ENCODE measurements around the gene VPS11. TPM values are rescaled to one million over a fixed set of nuclear protein-coding genes. Genes with fewer than 3 reads are reported as not detected.

VPS11 gene
- total and polyA plus RNA-seq, 10 of the 15 experiments (the other 5 are each of a cell fraction or from before 2014, with no cell fraction given), result 15.8 to 26.4 (median 24.5) TPM

DNA sequence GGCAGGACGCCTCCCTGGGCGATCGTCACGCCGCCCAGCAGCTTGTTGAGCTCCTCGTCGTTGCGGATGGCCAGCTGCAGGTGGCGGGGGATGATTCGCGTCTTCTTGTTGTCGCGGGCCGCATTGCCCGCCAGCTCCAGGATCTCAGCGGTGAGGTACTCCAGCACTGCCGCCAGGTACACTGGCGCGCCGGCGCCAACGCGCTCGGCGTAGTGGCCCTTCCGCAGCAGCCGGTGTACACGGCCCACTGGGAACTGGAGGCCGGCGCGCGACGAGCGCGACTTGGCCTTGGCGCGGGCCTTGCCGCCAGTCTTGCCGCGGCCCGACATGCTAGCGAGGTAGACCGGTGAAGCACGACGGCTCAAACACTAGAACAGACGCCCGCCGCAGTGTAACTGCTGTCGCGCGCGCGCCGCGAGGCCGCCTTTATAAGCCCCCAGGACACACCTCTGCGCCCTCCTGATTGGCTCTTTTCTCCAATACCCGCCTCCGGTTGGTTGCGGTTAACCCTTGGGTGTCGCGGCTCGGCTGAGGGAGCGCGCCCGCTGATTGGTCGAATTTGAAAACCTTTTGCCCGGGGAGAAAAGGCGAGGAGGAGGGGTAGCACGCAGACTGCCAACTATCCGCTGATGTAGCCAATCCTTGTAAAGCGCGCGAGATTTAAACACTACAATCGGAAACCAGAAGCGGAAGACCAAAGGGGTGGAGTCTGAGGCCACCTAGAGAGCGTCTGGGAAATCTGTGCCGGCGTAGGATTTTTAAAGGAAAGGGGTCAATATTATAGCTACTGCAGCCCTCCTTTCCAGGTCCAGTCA, 27.7 kb downstream of the VPS11 start (continued):
- TF ChIP-seq SREBF2 (IDR thresholded peaks at IDR 0.05; ENCODE audit: low read length), result no peak
- TF ChIP-seq IRF4 (IDR thresholded peaks at IDR 0.05; ENCODE audit: low read depth, low read length), result no peak
- no peak for TF ChIP-seq CHD4 (IDR thresholded peaks at IDR 0.05)
- no peak for TF ChIP-seq WRNIP1 (IDR thresholded peaks at IDR 0.05; ENCODE audit: borderline replicate concordance, low read depth, low read length)
- peak; percentile 82 for TF ChIP-seq TCF12 (IDR thresholded peaks at IDR 0.05; ENCODE audit: low read depth, low read length)
- TF ChIP-seq, protein P1, sequence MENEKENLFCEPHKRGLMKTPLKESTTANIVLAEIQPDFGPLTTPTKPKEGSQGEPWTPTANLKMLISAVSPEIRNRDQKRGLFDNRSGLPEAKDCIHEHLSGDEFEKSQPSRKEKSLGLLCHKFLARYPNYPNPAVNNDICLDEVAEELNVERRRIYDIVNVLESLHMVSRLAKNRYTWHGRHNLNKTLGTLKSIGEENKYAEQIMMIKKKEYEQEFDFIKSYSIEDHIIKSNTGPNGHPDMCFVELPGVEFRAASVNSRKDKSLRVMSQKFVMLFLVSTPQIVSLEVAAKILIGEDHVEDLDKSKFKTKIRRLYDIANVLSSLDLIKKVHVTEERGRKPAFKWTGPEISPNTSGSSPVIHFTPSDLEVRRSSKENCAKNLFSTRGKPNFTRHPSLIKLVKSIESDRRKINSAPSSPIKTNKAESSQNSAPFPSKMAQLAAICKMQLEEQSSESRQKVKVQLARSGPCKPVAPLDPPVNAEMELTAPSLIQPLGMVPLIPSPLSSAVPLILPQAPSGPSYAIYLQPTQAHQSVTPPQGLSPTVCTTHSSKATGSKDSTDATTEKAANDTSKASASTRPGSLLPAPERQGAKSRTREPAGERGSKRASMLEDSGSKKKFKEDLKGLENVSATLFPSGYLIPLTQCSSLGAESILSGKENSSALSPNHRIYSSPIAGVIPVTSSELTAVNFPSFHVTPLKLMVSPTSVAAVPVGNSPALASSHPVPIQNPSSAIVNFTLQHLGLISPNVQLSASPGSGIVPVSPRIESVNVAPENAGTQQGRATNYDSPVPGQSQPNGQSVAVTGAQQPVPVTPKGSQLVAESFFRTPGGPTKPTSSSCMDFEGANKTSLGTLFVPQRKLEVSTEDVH (IDR thresholded peaks at IDR 0.05; ENCODE audit: low read depth, partially characterized antibody), result peak; percentile 62
- TF ChIP-seq, protein P2, sequence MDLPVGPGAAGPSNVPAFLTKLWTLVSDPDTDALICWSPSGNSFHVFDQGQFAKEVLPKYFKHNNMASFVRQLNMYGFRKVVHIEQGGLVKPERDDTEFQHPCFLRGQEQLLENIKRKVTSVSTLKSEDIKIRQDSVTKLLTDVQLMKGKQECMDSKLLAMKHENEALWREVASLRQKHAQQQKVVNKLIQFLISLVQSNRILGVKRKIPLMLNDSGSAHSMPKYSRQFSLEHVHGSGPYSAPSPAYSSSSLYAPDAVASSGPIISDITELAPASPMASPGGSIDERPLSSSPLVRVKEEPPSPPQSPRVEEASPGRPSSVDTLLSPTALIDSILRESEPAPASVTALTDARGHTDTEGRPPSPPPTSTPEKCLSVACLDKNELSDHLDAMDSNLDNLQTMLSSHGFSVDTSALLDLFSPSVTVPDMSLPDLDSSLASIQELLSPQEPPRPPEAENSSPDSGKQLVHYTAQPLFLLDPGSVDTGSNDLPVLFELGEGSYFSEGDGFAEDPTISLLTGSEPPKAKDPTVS (IDR thresholded peaks at IDR 0.05; ENCODE audit: low read depth, low read length), result no peak
- no peak for TF ChIP-seq MEF2B (IDR thresholded peaks at IDR 0.05; ENCODE audit: partially characterized antibody, poor library complexity, severe bottlenecking)
- peak; percentile 100 for TF ChIP-seq POLR2AphosphoS5 (IDR thresholded peaks at IDR 0.05; ENCODE audit: low read length)
- no peak for TF ChIP-seq ZNF384 (IDR thresholded peaks at IDR 0.05; ENCODE audit: borderline replicate concordance, low read depth, low read length)
- TF ChIP-seq, protein P3, sequence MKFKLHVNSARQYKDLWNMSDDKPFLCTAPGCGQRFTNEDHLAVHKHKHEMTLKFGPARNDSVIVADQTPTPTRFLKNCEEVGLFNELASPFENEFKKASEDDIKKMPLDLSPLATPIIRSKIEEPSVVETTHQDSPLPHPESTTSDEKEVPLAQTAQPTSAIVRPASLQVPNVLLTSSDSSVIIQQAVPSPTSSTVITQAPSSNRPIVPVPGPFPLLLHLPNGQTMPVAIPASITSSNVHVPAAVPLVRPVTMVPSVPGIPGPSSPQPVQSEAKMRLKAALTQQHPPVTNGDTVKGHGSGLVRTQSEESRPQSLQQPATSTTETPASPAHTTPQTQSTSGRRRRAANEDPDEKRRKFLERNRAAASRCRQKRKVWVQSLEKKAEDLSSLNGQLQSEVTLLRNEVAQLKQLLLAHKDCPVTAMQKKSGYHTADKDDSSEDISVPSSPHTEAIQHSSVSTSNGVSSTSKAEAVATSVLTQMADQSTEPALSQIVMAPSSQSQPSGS (IDR thresholded peaks at IDR 0.05; ENCODE audit: low read length), result no peak
- peak; percentile 100 for TF ChIP-seq POLR2A (IDR thresholded peaks at IDR 0.05; ENCODE audit: low read depth, low read length)
- TF ChIP-seq, protein P4, sequence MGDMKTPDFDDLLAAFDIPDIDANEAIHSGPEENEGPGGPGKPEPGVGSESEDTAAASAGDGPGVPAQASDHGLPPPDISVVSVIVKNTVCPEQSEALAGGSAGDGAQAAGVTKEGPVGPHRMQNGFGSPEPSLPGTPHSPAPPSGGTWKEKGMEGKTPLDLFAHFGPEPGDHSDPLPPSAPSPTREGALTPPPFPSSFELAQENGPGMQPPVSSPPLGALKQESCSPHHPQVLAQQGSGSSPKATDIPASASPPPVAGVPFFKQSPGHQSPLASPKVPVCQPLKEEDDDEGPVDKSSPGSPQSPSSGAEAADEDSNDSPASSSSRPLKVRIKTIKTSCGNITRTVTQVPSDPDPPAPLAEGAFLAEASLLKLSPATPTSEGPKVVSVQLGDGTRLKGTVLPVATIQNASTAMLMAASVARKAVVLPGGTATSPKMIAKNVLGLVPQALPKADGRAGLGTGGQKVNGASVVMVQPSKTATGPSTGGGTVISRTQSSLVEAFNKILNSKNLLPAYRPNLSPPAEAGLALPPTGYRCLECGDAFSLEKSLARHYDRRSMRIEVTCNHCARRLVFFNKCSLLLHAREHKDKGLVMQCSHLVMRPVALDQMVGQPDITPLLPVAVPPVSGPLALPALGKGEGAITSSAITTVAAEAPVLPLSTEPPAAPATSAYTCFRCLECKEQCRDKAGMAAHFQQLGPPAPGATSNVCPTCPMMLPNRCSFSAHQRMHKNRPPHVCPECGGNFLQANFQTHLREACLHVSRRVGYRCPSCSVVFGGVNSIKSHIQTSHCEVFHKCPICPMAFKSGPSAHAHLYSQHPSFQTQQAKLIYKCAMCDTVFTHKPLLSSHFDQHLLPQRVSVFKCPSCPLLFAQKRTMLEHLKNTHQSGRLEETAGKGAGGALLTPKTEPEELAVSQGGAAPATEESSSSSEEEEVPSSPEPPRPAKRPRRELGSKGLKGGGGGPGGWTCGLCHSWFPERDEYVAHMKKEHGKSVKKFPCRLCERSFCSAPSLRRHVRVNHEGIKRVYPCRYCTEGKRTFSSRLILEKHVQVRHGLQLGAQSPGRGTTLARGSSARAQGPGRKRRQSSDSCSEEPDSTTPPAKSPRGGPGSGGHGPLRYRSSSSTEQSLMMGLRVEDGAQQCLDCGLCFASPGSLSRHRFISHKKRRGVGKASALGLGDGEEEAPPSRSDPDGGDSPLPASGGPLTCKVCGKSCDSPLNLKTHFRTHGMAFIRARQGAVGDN (IDR thresholded peaks at IDR 0.05), result peak; percentile 87
- TF ChIP-seq KAT2A (conservative IDR thresholded peaks at IDR 0.05; ENCODE audit: control insufficient read depth, low read depth, low read length), result no peak
- TF ChIP-seq SREBF1 (IDR thresholded peaks at IDR 0.05; ENCODE audit: low read length), result no peak
- TF ChIP-seq SRF (IDR thresholded peaks at IDR 0.05; ENCODE audit: low read depth in 2 of 2, low read length in 2 of 2), result no peak
- peak; percentile 96 for TF ChIP-seq CHD2 (IDR thresholded peaks at IDR 0.05; ENCODE audit: borderline replicate concordance, low read depth, low read length)

All from GM12878 (cell line).